PC-9 (cell line): ENCODE measurements around the gene MKRN2.

Experiments
- EZH2 ChIP-seq: fragments of 200-600 bp; sonication (generic); IDR thresholded peaks from 2 replicates; pipeline ENCODE4 v1.8.0; 2017; ENCODE audit warnings: antibody characterized with exemption, low read depth
- TF ChIP-seq, protein P1 (sequence below): fragments of 200-600 bp; sonication (generic); conservative IDR thresholded peaks from 2 replicates; pipeline ENCODE4 v1.6.1; 2017; ENCODE audit warnings: mixed run types, antibody characterized with exemption, mild to moderate bottlenecking, moderate library complexity

DNA sequence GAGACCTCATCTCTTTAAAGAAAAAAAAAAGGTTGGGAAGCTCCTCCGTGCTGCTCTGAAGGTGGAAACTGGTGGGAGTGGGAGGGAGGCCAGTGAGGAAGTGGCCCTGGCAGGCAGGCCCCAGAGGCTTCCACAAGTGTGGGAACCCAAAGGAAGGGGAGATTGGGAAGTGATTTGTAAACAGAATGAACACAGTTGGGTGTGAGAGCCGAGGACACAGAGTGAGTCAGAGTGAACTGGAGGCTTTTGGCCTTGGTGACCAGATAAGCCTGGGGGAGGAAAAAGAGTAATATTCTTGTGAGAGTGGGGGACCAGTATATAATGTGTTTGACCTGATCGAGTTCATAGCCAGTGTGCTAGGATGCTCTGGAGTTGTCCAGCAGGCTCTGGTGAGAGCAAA, 23.0 kb downstream of the MKRN2 start:
- TF ChIP-seq, protein P1, sequence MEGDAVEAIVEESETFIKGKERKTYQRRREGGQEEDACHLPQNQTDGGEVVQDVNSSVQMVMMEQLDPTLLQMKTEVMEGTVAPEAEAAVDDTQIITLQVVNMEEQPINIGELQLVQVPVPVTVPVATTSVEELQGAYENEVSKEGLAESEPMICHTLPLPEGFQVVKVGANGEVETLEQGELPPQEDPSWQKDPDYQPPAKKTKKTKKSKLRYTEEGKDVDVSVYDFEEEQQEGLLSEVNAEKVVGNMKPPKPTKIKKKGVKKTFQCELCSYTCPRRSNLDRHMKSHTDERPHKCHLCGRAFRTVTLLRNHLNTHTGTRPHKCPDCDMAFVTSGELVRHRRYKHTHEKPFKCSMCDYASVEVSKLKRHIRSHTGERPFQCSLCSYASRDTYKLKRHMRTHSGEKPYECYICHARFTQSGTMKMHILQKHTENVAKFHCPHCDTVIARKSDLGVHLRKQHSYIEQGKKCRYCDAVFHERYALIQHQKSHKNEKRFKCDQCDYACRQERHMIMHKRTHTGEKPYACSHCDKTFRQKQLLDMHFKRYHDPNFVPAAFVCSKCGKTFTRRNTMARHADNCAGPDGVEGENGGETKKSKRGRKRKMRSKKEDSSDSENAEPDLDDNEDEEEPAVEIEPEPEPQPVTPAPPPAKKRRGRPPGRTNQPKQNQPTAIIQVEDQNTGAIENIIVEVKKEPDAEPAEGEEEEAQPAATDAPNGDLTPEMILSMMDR, result no peak
- TF ChIP-seq EZH2, result no peak
